Lung (tissue), 12 donors: ENCODE results near the gene COMMD6. TPM values are rescaled to one million over a fixed set of nuclear protein-coding genes. Genes with fewer than 3 reads are reported as not detected.
A peak's percentile ranks its signal among the peaks of the same experiment; 100 is the strongest.

Experiments used
- ATAC-seq: fragments of 200-7000 bp; cut with Tn5 transposase; one replicate; pipeline ENCODE4 v1.9.1; 2020; ENCODE audit warnings: moderate number of reproducible peaks; ENCODE audit not compliant: insufficient read depth, low FRiP score
- DNase-seq, 3 donors: peaks; one replicate each; pipeline ENCODE4 v3.0.0-alpha.2; 2013 to 2017
- H3K27ac ChIP-seq, 2 donors: one replicate each; pipeline ENCODE4 v1.5.1; 2013; ENCODE audit warnings: mild to moderate bottlenecking in 2 of 2, moderate library complexity in 2 of 2, control low read depth in 1 of 2, inconsistent platforms in 1 of 2, low read depth in 1 of 2, low read length in 1 of 2
- H3K27me3 ChIP-seq, 3 donors: one replicate each; pipeline ENCODE4 v1.5.1; 2013; ENCODE audit warnings: low read length in 2 of 3; ENCODE audit not compliant: control insufficient read depth in 3 of 3, insufficient read depth in 3 of 3
- H3K36me3 ChIP-seq, 4 donors: one replicate each; pipeline ENCODE4 v1.5.1; 2013; ENCODE audit warnings: low read length in 4 of 4, mild to moderate bottlenecking in 1 of 4, moderate library complexity in 1 of 4; ENCODE audit not compliant: control insufficient read depth in 4 of 4, insufficient read depth in 4 of 4
- H3K4me1 ChIP-seq, 5 donors: one replicate each; pipeline ENCODE4 v1.5.1; 2013; ENCODE audit warnings: low read length in 5 of 5, mild to moderate bottlenecking in 2 of 5, moderate library complexity in 1 of 5; ENCODE audit not compliant: control insufficient read depth in 5 of 5, insufficient read depth in 5 of 5
- H3K4me3 ChIP-seq: one replicate; pipeline ENCODE4 v1.5.1; 2013; ENCODE audit warnings: mild to moderate bottlenecking, control low read depth, moderate library complexity
- H3K9ac ChIP-seq, 2 donors: one replicate each; pipeline ENCODE4 v1.5.1; 2013; ENCODE audit warnings: low read length in 2 of 2, control low read depth in 1 of 2; ENCODE audit not compliant: insufficient read depth in 1 of 2
- H3K9me3 ChIP-seq, 4 donors: one replicate each; pipeline ENCODE4 v1.5.1; 2013; ENCODE audit warnings: low read length in 3 of 4, mild to moderate bottlenecking in 1 of 4, moderate library complexity in 1 of 4; ENCODE audit not compliant: control insufficient read depth in 4 of 4, insufficient read depth in 3 of 4
- WGBS, 2 donors: extraction: QIAGEN DNeasy Blood & Tissue Kit; methylation state at CpG; one replicate each; pipeline ENCODE4 v1.1.7; 2013; 5-methylcytosine and 5-hydroxymethylcytosine counted together
- polyA plus RNA-seq, 2 donors: library from polyadenylated mRNA; stranded (reverse); fragments of 200-250 nt; gene quantifications; one replicate each; pipeline ENCODE4 v1.2.1, GENCODE V29; 2013
- total RNA-seq, 2 donors: library from RNA; depleted of rRNA in 1 of 2; stranded (reverse); fragments of >200 nt in 1 of 2; gene quantifications; one replicate each; pipeline ENCODE4 v1.2.1, GENCODE V29; 2014 to 2021
- TF ChIP-seq, protein P1 (sequence below): IDR thresholded peaks from 2 replicates; pipeline ENCODE4 v1.5.1; 2012; ENCODE audit warnings: mild to moderate bottlenecking; ENCODE audit errors: control extremely low read depth, extremely low read depth
- donor health status: control.
- donor health status: control.
- donor health status: Bipolar disorder and iron deficiency.
- donor health status: healthy.
- donor health status: DM: yes; HTN: yes; CAD: no.

Gene COMMD6
- total and polyA plus RNA-seq, 4 donors, result 61.0 to 167 (median 79.9) TPM

DNA sequence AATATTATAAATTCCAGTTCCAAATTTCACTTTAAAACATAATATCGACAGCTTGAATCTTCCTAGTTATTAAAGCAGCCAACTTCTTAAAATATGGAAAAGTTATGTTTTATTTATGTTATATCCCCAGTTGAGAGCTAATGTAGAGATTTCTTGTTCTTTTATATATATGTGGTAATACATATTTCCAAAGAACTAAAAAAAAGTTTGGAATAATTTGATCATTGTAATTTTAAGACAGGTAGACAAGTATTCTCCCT is 54.9 kb downstream of the COMMD6 start:
- Histone ChIP-seq H3K4me1 (peaks cover 0 to 26% (median 8%) of the 10 kb centered on the region in 5 donors), H3K27me3 (no peaks in the 10 kb centered on the region), H3K36me3 (no peaks in the 10 kb centered on the region), H3K27ac (no peak overlapping the region), H3K4me3 (no peak overlapping the region), H3K9me3 (no peaks in the 10 kb centered on the region), H3K9ac (peak overlapping the region in 1 of 2 donors; percentile 87)
- DNase-seq (no peak), ATAC-seq (no peak)
- 0 to 2% methylated on average over 1 of the region's 1 CpG for WGBS, 2 donors
- TF ChIP-seq, protein P1, sequence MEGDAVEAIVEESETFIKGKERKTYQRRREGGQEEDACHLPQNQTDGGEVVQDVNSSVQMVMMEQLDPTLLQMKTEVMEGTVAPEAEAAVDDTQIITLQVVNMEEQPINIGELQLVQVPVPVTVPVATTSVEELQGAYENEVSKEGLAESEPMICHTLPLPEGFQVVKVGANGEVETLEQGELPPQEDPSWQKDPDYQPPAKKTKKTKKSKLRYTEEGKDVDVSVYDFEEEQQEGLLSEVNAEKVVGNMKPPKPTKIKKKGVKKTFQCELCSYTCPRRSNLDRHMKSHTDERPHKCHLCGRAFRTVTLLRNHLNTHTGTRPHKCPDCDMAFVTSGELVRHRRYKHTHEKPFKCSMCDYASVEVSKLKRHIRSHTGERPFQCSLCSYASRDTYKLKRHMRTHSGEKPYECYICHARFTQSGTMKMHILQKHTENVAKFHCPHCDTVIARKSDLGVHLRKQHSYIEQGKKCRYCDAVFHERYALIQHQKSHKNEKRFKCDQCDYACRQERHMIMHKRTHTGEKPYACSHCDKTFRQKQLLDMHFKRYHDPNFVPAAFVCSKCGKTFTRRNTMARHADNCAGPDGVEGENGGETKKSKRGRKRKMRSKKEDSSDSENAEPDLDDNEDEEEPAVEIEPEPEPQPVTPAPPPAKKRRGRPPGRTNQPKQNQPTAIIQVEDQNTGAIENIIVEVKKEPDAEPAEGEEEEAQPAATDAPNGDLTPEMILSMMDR, result no peak

DNA sequence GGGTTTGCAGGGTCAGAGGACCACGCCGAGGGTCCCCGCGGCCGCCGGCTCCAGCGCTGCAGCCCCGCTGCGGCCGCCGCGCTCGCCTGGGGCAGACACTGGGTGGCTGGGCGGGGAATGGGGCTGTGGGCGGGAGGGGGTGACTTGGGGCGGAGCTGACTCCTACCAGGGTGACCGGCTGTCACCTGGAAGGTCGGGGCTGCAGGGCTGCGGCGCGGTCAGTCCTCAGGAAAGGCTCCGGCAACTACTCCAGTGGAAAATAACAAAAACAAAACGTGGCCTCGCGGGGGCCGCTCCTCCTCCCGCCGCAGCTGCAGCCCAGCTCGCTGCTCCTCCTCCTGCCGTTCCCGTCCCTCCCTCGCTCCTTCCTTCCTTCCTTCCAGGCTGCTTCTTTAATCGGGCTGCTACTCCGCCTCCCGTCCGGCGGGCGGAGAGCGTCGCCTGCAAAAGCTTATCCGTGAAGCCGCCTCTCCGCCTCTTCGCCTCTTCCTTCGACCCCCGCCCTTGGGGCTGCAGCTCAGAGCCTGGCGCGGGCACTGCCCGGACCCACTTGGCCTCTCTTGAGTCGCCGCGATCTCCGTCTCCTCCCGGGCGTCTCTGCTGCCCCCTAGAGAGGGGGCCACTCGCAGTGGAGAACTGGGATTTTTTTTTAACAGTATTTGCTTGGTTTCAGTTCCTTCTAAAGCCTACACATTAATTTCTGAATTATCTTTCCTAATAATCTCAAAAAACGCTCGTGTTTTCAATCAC is 55.4 kb downstream of the COMMD6 start, which contains the start of gene TBC1D4:
TSS of gene TBC1D4 (minus strand) at position 100 of the 750 bp plus-strand sequence. CDS start 402 bp downstream, outside the sequence.
- TF ChIP-seq, protein P1, result peak; percentile 25
- WGBS, 2 donors, result 0 to 1% methylated on average over 36 to 58 of the region's 58 CpGs
- H3K9me3 ChIP-seq, result no peaks in the 10 kb centered on the region
- peak within 1 kb of the TSS; percentile 79 for H3K4me3 ChIP-seq
- ATAC-seq (peak; percentile 79), DNase-seq (peak; percentile 94 to 97 (median 96))
- H3K27me3 ChIP-seq, result no peaks in the 10 kb centered on the region
- H3K27ac ChIP-seq, result peak within 1 kb of the TSS; percentile 88 to 95
- no peaks in the 10 kb centered on the region for H3K36me3 ChIP-seq
- peaks cover 0 to 28% (median 8%) of the 10 kb centered on the region in 5 donors for H3K4me1 ChIP-seq
- H3K9ac ChIP-seq, result peak within 1 kb of the TSS in 1 of 2 donors; percentile 87

DNA sequence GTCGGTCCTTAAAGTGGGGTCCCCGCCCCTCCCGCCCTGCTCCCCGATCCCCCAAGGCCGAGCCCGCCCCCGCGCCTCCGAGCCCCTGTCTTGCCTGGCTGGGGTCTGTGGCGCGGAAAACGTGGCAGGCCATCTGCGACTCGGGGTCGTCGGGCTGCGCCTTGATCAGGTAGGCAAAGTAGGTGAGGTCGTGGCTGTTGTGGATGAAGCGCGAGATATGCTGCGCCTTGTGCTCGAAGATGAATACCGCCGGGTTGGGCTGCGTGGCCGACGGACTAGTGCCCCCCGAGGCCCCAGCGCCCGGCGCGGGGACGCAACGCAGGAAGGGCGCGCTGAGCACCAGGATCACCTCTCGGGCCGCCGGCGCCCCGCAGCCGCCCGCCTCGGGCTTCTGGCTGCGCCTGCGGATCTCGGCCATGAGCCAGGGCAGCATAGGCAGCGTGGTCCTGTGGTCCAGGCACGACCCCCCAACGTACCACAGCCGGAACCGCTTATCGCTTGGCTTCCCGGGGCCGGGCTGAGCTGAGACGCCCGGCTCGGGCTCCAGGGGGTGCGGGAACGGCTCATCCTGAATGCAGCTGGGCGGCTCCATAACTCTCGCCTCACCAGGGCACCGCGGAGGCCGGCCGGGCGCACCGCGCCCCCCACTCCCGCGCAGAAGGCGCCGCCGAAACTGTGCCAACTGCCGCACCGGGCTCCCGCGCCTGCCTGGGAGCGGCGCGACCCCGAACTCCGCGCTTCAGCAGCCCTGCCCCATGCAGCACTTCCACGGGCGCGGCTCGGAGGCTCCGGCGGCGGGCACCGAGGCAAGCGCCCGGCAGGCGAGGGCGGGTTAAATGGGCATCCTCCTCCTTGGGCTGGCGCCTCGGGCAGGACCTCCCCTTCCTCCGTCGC is 56.2 kb downstream of the COMMD6 start:
- WGBS, 2 donors, result 0 to 1% methylated on average over 59 to 100 of the region's 100 CpGs
- Histone ChIP-seq H3K4me3 (peak overlapping the region; percentile 79), H3K9ac (peak overlapping the region in 1 of 2 donors; percentile 13), H3K27me3 (no peaks in the 10 kb centered on the region), H3K4me1 (peaks cover 0 to 28% (median 8%) of the 10 kb centered on the region in 5 donors), H3K9me3 (no peaks in the 10 kb centered on the region), H3K36me3 (no peaks in the 10 kb centered on the region), H3K27ac (peak overlapping the region; percentile 85 to 95)
- ATAC-seq (peak; percentile 50), DNase-seq (peak; percentile 58 to 65 (median 60))
- TF ChIP-seq, protein P1, result no peak
